ENCODE measurements around the gene CADPS2. TPM values are rescaled to one million over a fixed set of nuclear protein-coding genes. Genes with fewer than 3 reads are reported as not detected.

The CADPS2 gene
- total RNA-seq, 3 donors from 2014 or later (not counting 1 experiment from before 2014, with no cell fraction given): not detected

DNA sequence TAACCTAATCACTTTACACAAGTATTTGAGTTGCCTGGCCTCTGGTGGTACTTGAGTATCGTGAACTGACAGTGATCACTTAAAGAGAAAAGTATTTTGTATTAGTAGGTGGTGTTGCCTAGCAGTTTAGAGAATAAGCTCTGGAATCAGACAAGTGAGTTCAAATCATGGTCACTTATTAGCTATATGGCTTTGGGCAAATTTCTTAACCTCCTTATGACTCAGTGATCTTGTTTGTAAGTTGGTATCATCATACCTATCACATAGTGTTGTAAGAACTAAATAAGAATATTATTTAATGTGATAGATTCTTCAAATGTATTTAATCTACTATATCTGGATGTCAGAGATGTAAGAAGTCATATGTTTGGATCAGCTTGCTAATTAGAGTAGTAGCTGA, 351.2 kb downstream of the CADPS2 start:
- Mint-ChIP-seq H3K27ac (no peak overlapping the region), H3K9me3 (peaks cover 0 to 5% of the 10 kb centered on the region in 2 donors), H3K36me3 (no peaks in the 10 kb centered on the region), H3K27me3 (ENCODE audit: low read depth in 2 of 2) (no peaks in the 10 kb centered on the region), H3K4me3 (no peak overlapping the region), H3K4me1 (no peaks in the 10 kb centered on the region)
- no peak for ATAC-seq
- 90% methylated on average over 1 of the region's 1 CpG for WGBS (ENCODE audit: insufficient coverage)
- Histone ChIP-seq H3K27ac (ENCODE audit: low read length) (no peak overlapping the region), H3K36me3 (ENCODE audit: control insufficient read depth, insufficient read depth, low read length) (no peaks in the 10 kb centered on the region), H3K9me3 (ENCODE audit: control insufficient read depth, insufficient read depth, low read length) (no peaks in the 10 kb centered on the region), H3K27me3 (ENCODE audit: control insufficient read depth, insufficient read depth, low read length) (no peaks in the 10 kb centered on the region), H3K4me1 (ENCODE audit: control insufficient read depth, insufficient read depth, low read length) (no peaks in the 10 kb centered on the region), H3K4me3 (ENCODE audit: low read length) (no peak overlapping the region)
- no peak for DNase-seq
- intact Hi-C loops (cut with micrococcal nuclease): no loop called here
- TF ChIP-seq, protein P1, sequence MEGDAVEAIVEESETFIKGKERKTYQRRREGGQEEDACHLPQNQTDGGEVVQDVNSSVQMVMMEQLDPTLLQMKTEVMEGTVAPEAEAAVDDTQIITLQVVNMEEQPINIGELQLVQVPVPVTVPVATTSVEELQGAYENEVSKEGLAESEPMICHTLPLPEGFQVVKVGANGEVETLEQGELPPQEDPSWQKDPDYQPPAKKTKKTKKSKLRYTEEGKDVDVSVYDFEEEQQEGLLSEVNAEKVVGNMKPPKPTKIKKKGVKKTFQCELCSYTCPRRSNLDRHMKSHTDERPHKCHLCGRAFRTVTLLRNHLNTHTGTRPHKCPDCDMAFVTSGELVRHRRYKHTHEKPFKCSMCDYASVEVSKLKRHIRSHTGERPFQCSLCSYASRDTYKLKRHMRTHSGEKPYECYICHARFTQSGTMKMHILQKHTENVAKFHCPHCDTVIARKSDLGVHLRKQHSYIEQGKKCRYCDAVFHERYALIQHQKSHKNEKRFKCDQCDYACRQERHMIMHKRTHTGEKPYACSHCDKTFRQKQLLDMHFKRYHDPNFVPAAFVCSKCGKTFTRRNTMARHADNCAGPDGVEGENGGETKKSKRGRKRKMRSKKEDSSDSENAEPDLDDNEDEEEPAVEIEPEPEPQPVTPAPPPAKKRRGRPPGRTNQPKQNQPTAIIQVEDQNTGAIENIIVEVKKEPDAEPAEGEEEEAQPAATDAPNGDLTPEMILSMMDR (IDR thresholded peaks at IDR 0.05): no peak

DNA sequence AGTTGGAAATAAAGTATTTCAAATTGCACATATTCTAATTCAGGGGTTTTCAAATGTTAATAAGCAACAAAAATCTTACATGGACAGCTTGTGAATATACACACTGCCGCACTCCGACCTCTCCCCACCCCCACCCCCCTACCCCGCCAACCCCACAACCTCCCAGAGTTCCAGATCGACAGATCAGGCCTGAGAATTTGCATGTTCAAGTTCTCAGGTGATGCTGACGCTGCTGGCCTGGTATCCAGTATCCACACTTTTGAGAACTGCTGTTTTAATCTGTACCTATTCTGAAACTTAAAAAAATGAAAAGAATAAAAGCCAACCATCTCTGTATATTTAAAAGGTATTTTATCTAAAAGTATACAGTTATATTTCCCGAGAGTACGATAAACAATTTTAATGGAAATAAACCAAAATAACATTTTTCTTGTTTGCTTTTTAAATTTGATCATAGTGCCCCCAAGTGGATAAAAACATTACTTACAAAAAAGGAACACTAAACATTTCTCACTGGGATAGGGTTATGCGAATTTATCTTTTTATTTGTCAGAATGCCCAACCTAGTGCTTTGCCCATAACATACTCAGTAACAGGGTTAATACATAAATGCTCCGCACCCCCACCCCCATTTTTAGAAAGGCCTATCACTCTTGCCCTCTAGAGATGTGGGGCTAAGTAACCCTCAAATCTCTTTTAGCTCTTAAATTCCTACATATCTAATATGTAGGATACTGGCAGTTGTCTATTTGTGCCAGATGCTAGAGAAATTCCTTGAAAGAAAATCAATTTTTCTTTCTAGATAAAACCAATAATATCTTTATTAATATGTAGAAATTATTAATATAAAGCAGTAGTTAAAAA, 353.6 kb downstream of the CADPS2 start:
- intact Hi-C loops (cut with micrococcal nuclease): no loop called here
- 28% methylated on average over 6 of the region's 9 CpGs for WGBS (ENCODE audit: insufficient coverage)
- Mint-ChIP-seq H3K9me3 (peaks cover 0 to under 1% of the 10 kb centered on the region in 2 donors), H3K4me1 (no peaks in the 10 kb centered on the region), H3K27ac (no peak overlapping the region), H3K36me3 (no peaks in the 10 kb centered on the region), H3K4me3 (no peak overlapping the region), H3K27me3 (ENCODE audit: low read depth in 2 of 2) (no peaks in the 10 kb centered on the region)
- Histone ChIP-seq H3K9me3 (ENCODE audit: control insufficient read depth, insufficient read depth, low read length) (no peaks in the 10 kb centered on the region), H3K4me1 (ENCODE audit: control insufficient read depth, insufficient read depth, low read length) (no peaks in the 10 kb centered on the region), H3K27ac (ENCODE audit: low read length) (no peak overlapping the region), H3K4me3 (ENCODE audit: low read length) (no peak overlapping the region), H3K36me3 (ENCODE audit: control insufficient read depth, insufficient read depth, low read length) (no peaks in the 10 kb centered on the region), H3K27me3 (ENCODE audit: control insufficient read depth, insufficient read depth, low read length) (no peaks in the 10 kb centered on the region)
- no peak for DNase-seq
- ATAC-seq: no peak
- TF ChIP-seq, protein P1 (IDR thresholded peaks at IDR 0.05): no peak

DNA sequence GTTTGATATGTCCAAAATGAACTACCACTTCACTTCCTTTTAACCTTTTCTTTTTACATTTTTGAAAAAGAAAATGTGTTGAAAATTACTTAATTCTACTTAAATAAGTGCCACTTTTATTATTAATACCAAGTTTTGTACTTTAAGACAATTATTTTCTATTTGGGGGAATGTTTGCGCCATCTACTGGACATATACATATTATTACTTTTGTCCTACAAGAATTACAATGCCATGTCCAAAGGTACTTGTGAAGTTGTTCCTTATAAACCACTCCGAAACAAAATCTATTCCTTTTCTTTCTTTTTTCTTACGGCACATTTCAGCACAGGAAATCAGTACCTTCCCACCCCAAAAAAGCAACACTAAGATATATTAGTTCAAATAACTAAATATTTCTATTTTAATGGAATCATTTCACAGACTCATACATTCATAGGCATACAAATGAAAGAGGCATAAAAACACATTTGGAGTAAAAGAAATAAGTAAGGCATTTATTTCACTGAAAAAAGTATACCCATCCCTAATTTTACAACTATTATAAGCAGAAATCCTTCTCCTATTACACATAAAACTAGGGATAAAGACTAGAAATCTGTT, 357.3 kb downstream of the CADPS2 start:
- intact Hi-C loops (cut with micrococcal nuclease): no loop called here
- H3K9me3 ChIP-seq (ENCODE audit: control insufficient read depth, insufficient read depth, low read length): no peaks in the 10 kb centered on the region
- H3K27me3 ChIP-seq (ENCODE audit: control insufficient read depth, insufficient read depth, low read length): no peaks in the 10 kb centered on the region
- peak in 1 of 2 donors; percentile 2 for DNase-seq
- H3K4me3 ChIP-seq (ENCODE audit: low read length): no peak overlapping the region
- H3K27ac ChIP-seq (ENCODE audit: low read length): no peak overlapping the region
- no peak overlapping the region for H3K27ac Mint-ChIP-seq
- peaks cover 2 to 7% of the 10 kb centered on the region in 2 donors for H3K9me3 Mint-ChIP-seq
- H3K4me1 Mint-ChIP-seq: no peaks in the 10 kb centered on the region
- H3K4me3 Mint-ChIP-seq: no peak overlapping the region
- WGBS (ENCODE audit: insufficient coverage): 11% methylated on average over 2 of the region's 3 CpGs
- no peaks in the 10 kb centered on the region for H3K36me3 Mint-ChIP-seq
- no peaks in the 10 kb centered on the region for H3K36me3 ChIP-seq (ENCODE audit: control insufficient read depth, insufficient read depth, low read length)
- H3K4me1 ChIP-seq (ENCODE audit: control insufficient read depth, insufficient read depth, low read length): no peaks in the 10 kb centered on the region
- ATAC-seq: no peak
- H3K27me3 Mint-ChIP-seq (ENCODE audit: low read depth in 2 of 2): no peaks in the 10 kb centered on the region
- TF ChIP-seq, protein P1 (IDR thresholded peaks at IDR 0.05): no peak
